CD4-positive, CD25-positive, alpha-beta regulatory T cell (primary cell): ENCODE data around the gene TRIM50. TPM values are rescaled to one million over a fixed set of nuclear protein-coding genes. Genes with fewer than 3 reads are reported as not detected.

Experiments used
- ATAC-seq, 2 donors: fragments of 150-1000 bp; cut with Tn5 transposase; one replicate each; pipeline ENCODE4 v1.10.0; 2021; ENCODE audit warnings: low read depth in 2 of 2, moderate number of reproducible peaks in 2 of 2, moderate library complexity in 1 of 2
- DNase-seq, 3 donors: peaks; one replicate each; pipeline versions ENCODE4 v3.0.0 to v3.0.0-alpha.2; 2012 to 2022; ENCODE audit warnings: mixed read lengths in 1 of 3
- H3K27ac ChIP-seq: one replicate; pipeline ENCODE4 v1.7.0; 2013; ENCODE audit warnings: mild to moderate bottlenecking, low read length; ENCODE audit not compliant: insufficient read depth, poor library complexity, severe bottlenecking
- H3K27me3 ChIP-seq: one replicate; pipeline ENCODE4 v1.7.0; 2013; ENCODE audit warnings: low read length; ENCODE audit not compliant: control insufficient read depth, insufficient read depth
- H3K36me3 ChIP-seq: one replicate; pipeline ENCODE4 v1.7.0; 2013; ENCODE audit warnings: mild to moderate bottlenecking, low read length, moderate library complexity; ENCODE audit not compliant: control insufficient read depth, insufficient read depth
- H3K4me1 ChIP-seq: 2 replicates; pipeline ENCODE4 v1.7.0; 2013; ENCODE audit warnings: mild to moderate bottlenecking, low read length; ENCODE audit not compliant: insufficient read depth, control insufficient read depth, poor library complexity, severe bottlenecking
- H3K4me3 ChIP-seq: one replicate; pipeline ENCODE4 v1.7.0; 2013; ENCODE audit warnings: low read depth, mild to moderate bottlenecking, low read length, moderate library complexity
- H3K9me3 ChIP-seq, 2 experiments: 1 replicate in 1 of 2; 2 replicates in 1 of 2; pipeline ENCODE4 v1.7.0; 2013; ENCODE audit warnings: low read length in 2 of 2, mild to moderate bottlenecking in 1 of 2, moderate library complexity in 1 of 2; ENCODE audit not compliant: control insufficient read depth in 2 of 2
- H3K27ac Mint-ChIP-seq, 3 donors: one replicate each; pipeline ENCODE4 v1.8.0; 2020 to 2022; ENCODE audit warnings: mild to moderate bottlenecking in 3 of 3, mixed read lengths in 3 of 3, moderate library complexity in 2 of 3
- H3K27me3 Mint-ChIP-seq: one replicate; pipeline ENCODE4 v1.8.0; 2022; ENCODE audit warnings: mild to moderate bottlenecking, mixed read lengths
- H3K36me3 Mint-ChIP-seq: one replicate; pipeline ENCODE4 v1.8.0; 2020; ENCODE audit warnings: mixed read lengths
- H3K4me1 Mint-ChIP-seq, 4 donors: one replicate each; pipeline ENCODE4 v1.8.0; 2020 to 2022; ENCODE audit warnings: mixed read lengths in 4 of 4, mild to moderate bottlenecking in 1 of 4
- H3K4me3 Mint-ChIP-seq, 4 donors: one replicate each; pipeline ENCODE4 v1.8.0; 2020 to 2022; ENCODE audit warnings: mild to moderate bottlenecking in 4 of 4, mixed read lengths in 4 of 4, moderate library complexity in 3 of 4
- H3K9me3 Mint-ChIP-seq, 7 donors: one replicate each; pipeline ENCODE4 v1.8.0; 2020 to 2022; ENCODE audit warnings: mixed read lengths in 7 of 7, mild to moderate bottlenecking in 3 of 7, moderate library complexity in 2 of 7
- polyA plus RNA-seq, 4 donors: library from polyadenylated mRNA; unstranded; fragments of 300-500 nt; fragmentation: Illumina TruSeq; gene quantifications; one replicate each; pipeline ENCODE4 v1.2.3, GENCODE V29; 2021
- total RNA-seq: library from RNA; stranded (reverse); gene quantifications from one replicate; pipeline ENCODE4 v1.2.3, GENCODE V29; 2022

TRIM50 gene
- total and polyA plus RNA-seq, 5 donors from 2014 or later: not detected

GRCh38 chr7:73354821-73355220, 26.9 kb upstream of the TRIM50 start:
- H3K9me3 ChIP-seq: no peaks in the 10 kb centered on the region
- peaks cover 0 to 7% (median 0%) of the 10 kb centered on the region in 4 donors for H3K4me1 Mint-ChIP-seq
- H3K4me1 ChIP-seq: no peaks in the 10 kb centered on the region
- H3K36me3 ChIP-seq: no peaks in the 10 kb centered on the region
- no peak overlapping the region for H3K27ac ChIP-seq
- ATAC-seq (no peak), DNase-seq (no peak)
- no peaks in the 10 kb centered on the region for H3K36me3 Mint-ChIP-seq
- H3K4me3 Mint-ChIP-seq: no peak overlapping the region
- H3K27me3 Mint-ChIP-seq: no peaks in the 10 kb centered on the region
- peaks cover 0 to 1% (median 0%) of the 10 kb centered on the region in 7 donors for H3K9me3 Mint-ChIP-seq
- no peaks in the 10 kb centered on the region for H3K27me3 ChIP-seq
- no peak overlapping the region for H3K27ac Mint-ChIP-seq
- no peak overlapping the region for H3K4me3 ChIP-seq

DNA sequence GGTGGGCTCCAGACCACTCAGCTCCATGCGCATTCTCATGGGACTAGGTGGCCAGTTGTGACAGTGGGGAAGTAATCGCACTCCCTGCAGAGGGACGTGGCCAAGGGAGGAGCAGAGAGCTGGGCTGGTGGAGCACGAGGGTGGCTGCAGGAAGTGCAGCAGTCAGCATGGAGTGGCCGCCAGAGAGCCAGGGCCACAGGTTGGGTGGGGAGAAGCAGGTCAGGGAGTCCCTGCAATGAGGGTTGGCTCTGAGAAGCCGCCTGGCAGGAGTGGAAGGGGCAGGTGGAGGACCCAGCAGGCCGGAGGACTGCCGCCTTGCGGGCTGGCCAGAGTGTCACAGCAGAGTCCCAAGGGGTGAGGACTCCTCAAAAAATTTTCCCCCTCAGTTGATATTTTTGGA, 26.3 kb upstream of the TRIM50 start:
- H3K36me3 ChIP-seq: no peaks in the 10 kb centered on the region
- H3K4me3 Mint-ChIP-seq: no peak overlapping the region
- no peak overlapping the region for H3K4me3 ChIP-seq
- H3K9me3 Mint-ChIP-seq: peaks cover 0 to 1% (median 0%) of the 10 kb centered on the region in 7 donors
- H3K9me3 ChIP-seq: no peaks in the 10 kb centered on the region
- H3K4me1 ChIP-seq: no peaks in the 10 kb centered on the region
- no peak overlapping the region for H3K27ac ChIP-seq
- no peaks in the 10 kb centered on the region for H3K36me3 Mint-ChIP-seq
- H3K27me3 Mint-ChIP-seq: no peaks in the 10 kb centered on the region
- H3K4me1 Mint-ChIP-seq: peaks cover 0 to 7% (median 0%) of the 10 kb centered on the region in 4 donors
- no peak overlapping the region for H3K27ac Mint-ChIP-seq
- no peaks in the 10 kb centered on the region for H3K27me3 ChIP-seq
- ATAC-seq (no peak), DNase-seq (no peak)

DNA sequence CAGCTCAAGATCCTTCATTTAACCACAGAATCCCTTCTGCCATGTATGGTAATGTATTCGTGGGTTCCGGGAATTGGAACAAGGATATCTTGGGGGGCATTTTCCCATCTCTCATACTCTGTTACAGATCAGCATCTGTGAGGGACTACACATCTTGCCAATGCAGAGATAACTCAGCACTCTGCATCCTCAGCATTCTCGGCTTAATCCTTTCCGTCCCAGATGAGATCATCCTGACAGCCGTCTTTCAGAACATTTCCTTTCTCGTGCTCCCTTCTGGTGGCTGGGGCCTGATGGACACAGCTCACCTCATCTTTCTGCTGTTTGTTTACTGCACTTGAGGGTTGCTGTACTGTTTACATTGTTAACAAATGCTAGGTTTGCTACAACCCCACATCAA, 25.4 kb upstream of the TRIM50 start:
- H3K27ac ChIP-seq: no peak overlapping the region
- no peak overlapping the region for H3K27ac Mint-ChIP-seq
- no peaks in the 10 kb centered on the region for H3K27me3 Mint-ChIP-seq
- H3K4me1 Mint-ChIP-seq: peaks cover 0 to 4% (median 0%) of the 10 kb centered on the region in 4 donors
- H3K27me3 ChIP-seq: no peaks in the 10 kb centered on the region
- H3K36me3 Mint-ChIP-seq: no peaks in the 10 kb centered on the region
- no peak overlapping the region for H3K4me3 Mint-ChIP-seq
- H3K9me3 ChIP-seq: no peaks in the 10 kb centered on the region
- DNase-seq (no peak), ATAC-seq (no peak)
- H3K4me3 ChIP-seq: no peak overlapping the region
- H3K4me1 ChIP-seq: no peaks in the 10 kb centered on the region
- peaks cover 0 to 1% (median 0%) of the 10 kb centered on the region in 7 donors for H3K9me3 Mint-ChIP-seq
- no peaks in the 10 kb centered on the region for H3K36me3 ChIP-seq

DNA sequence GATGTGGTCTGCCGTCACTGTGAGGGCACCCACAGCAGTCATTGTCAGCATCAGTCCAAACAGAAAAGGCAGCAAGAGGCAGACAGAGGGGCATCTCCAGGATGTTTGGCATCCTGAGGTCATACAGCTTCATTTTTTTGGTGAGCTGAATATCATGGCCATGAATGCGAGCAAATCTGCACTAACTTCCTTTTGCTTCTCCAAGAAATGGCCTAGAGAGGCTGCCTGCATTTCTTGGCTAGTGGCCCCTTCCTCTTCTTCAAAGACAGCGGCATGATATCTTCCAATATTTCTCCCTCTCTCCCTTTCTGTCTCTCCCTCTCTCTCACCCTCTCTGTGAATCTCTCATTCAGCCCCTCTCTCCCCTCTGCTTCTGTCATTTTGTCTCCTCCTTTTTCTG, 24.9 kb upstream of the TRIM50 start:
- ATAC-seq: no peak

GRCh38 chr7:73351447-73352167, 23.7 kb upstream of the TRIM50 start:
- Histone ChIP-seq H3K4me1 (no peaks in the 10 kb centered on the region), H3K9me3 (no peaks in the 10 kb centered on the region), H3K27me3 (no peaks in the 10 kb centered on the region), H3K36me3 (no peaks in the 10 kb centered on the region), H3K27ac (no peak overlapping the region), H3K4me3 (no peak overlapping the region)
- Mint-ChIP-seq H3K9me3 (peaks cover 0 to 1% (median 0%) of the 10 kb centered on the region in 7 donors), H3K27ac (no peak overlapping the region), H3K36me3 (no peaks in the 10 kb centered on the region), H3K4me3 (no peak overlapping the region), H3K27me3 (peaks cover 7% of the 10 kb centered on the region), H3K4me1 (no peaks in the 10 kb centered on the region)
- ATAC-seq: no peak
- no peak for DNase-seq

More for the DNA sequence above, 24.9 kb upstream of the TRIM50 start:
- Histone ChIP-seq H3K27ac (no peak overlapping the region), H3K4me1 (no peaks in the 10 kb centered on the region), H3K27me3 (no peaks in the 10 kb centered on the region), H3K36me3 (no peaks in the 10 kb centered on the region), H3K4me3 (no peak overlapping the region), H3K9me3 (no peaks in the 10 kb centered on the region)
- Mint-ChIP-seq H3K4me3 (no peak overlapping the region), H3K36me3 (no peaks in the 10 kb centered on the region), H3K9me3 (peaks cover 0 to 1% (median 0%) of the 10 kb centered on the region in 7 donors), H3K4me1 (no peaks in the 10 kb centered on the region), H3K27ac (no peak overlapping the region), H3K27me3 (peaks cover 4% of the 10 kb centered on the region)
- DNase-seq: no peak

- Mint-ChIP-seq H3K4me3 (no peak overlapping the region), H3K4me1 (no peaks in the 10 kb centered on the region), H3K27ac (no peak overlapping the region), H3K9me3 (peaks cover 0 to 3% (median 0%) of the 10 kb centered on the region in 7 donors), H3K27me3 (peaks cover 9% of the 10 kb centered on the region), H3K36me3 (no peaks in the 10 kb centered on the region)
- Histone ChIP-seq H3K36me3 (no peaks in the 10 kb centered on the region), H3K4me1 (no peaks in the 10 kb centered on the region), H3K27me3 (no peaks in the 10 kb centered on the region), H3K9me3 (no peaks in the 10 kb centered on the region), H3K4me3 (no peak overlapping the region), H3K27ac (no peak overlapping the region)
- no peak for ATAC-seq
- DNase-seq: no peak
These were observed 22.6 kb upstream of the TRIM50 start for GRCh38 chr7:73350306-73351068.

- no peak for ATAC-seq
- Mint-ChIP-seq H3K4me3 (no peak overlapping the region), H3K36me3 (no peaks in the 10 kb centered on the region), H3K27ac (no peak overlapping the region), H3K27me3 (peaks cover 15% of the 10 kb centered on the region), H3K4me1 (no peaks in the 10 kb centered on the region), H3K9me3 (peaks cover 0 to 2% (median 0%) of the 10 kb centered on the region in 7 donors)
- Histone ChIP-seq H3K27ac (no peak overlapping the region), H3K4me3 (no peak overlapping the region), H3K9me3 (no peaks in the 10 kb centered on the region), H3K27me3 (no peaks in the 10 kb centered on the region), H3K36me3 (no peaks in the 10 kb centered on the region), H3K4me1 (no peaks in the 10 kb centered on the region)
- DNase-seq: no peak
These were observed 21.9 kb upstream of the TRIM50 start for GRCh38 chr7:73349763-73350162.
